Hepatocyte (in vitro differentiated cells): Measurements from ENCODE around the gene PHOX2B. TPM values are rescaled to one million over a fixed set of nuclear protein-coding genes. Genes with fewer than 3 reads are reported as not detected.

Source experiments
- DNase-seq: peaks from one replicate; pipeline ENCODE4 v3.0.0-alpha.2; 2016; ENCODE audit warnings: low spot score
- H2AFZ ChIP-seq: fragments of 200-600 bp; sonication (generic); 2 replicates; pipeline ENCODE4 v1.6.0; 2016; ENCODE audit warnings: antibody characterized with exemption, mild to moderate bottlenecking
- H3K27ac ChIP-seq: fragments of 200-600 bp; sonication (generic); 2 replicates; pipeline ENCODE4 v1.5.1; 2016; ENCODE audit warnings: mild to moderate bottlenecking
- H3K27me3 ChIP-seq: fragments of 200-600 bp; sonication (generic); 2 replicates; pipeline ENCODE4 v1.6.1; 2016
- H3K36me3 ChIP-seq: fragments of 200-600 bp; sonication (generic); replicated peaks from 2 replicates; pipeline ENCODE4 v1.5.1; 2016; ENCODE audit warnings: low read depth; ENCODE audit not compliant: insufficient read depth
- H3K4me1 ChIP-seq: fragments of 200-600 bp; sonication (generic); 2 replicates; pipeline ENCODE4 v1.5.1; 2016; ENCODE audit warnings: mild to moderate bottlenecking, moderate library complexity; ENCODE audit not compliant: insufficient read depth
- H3K4me2 ChIP-seq: fragments of 200-600 bp; sonication (generic); 2 replicates; pipeline ENCODE4 v1.6.0; 2016
- H3K4me3 ChIP-seq: fragments of 200-600 bp; sonication (generic); 2 replicates; pipeline ENCODE4 v1.5.1; 2016; ENCODE audit warnings: mild to moderate bottlenecking
- H3K79me2 ChIP-seq: fragments of 200-600 bp; sonication (generic); 2 replicates; pipeline ENCODE4 v1.6.0; 2017; ENCODE audit warnings: mild to moderate bottlenecking
- H3K9me2 ChIP-seq: fragments of 200-600 bp; sonication (generic); replicated peaks from 2 replicates; pipeline ENCODE4 v1.6.0; 2017; ENCODE audit warnings: mild to moderate bottlenecking; ENCODE audit not compliant: insufficient read depth
- H3K9me3 ChIP-seq: fragments of 200-600 bp; sonication (generic); 2 replicates; pipeline ENCODE4 v1.5.1; 2016; ENCODE audit warnings: low read depth, mild to moderate bottlenecking
- H4K20me1 ChIP-seq: fragments of 200-600 bp; sonication (generic); 2 replicates; pipeline ENCODE4 v1.6.0; 2016; ENCODE audit warnings: mild to moderate bottlenecking; ENCODE audit not compliant: insufficient read depth, poor library complexity, severe bottlenecking
- EZH2 ChIP-seq: fragments of 200-600 bp; sonication (generic); IDR thresholded peaks from 2 replicates; pipeline ENCODE4 v1.6.1; 2016; ENCODE audit warnings: antibody characterized with exemption, mild to moderate bottlenecking, borderline replicate concordance
- EZH2phosphoT487 ChIP-seq: fragments of 200-600 bp; sonication (generic); IDR thresholded peaks from one replicate; pipeline ENCODE4 v1.6.1; 2018; ENCODE audit warnings: antibody characterized with exemption, mild to moderate bottlenecking, low read depth, moderate library complexity; ENCODE audit not compliant: unreplicated experiment, severe bottlenecking
- WGBS: methylation state at CpG from one replicate; pipeline ENCODE4 v1.1.6; 2016; ENCODE audit warnings: low lambda C conversion rate; ENCODE audit errors: missing lambda C conversion rate; 5-methylcytosine and 5-hydroxymethylcytosine counted together
- polyA plus RNA-seq: library from polyadenylated mRNA; unstranded; fragments of >200 nt; fragmentation: Nextera tagmentation; extraction: Ambion mirVana; gene quantifications from 2 replicates; pipeline ENCODE4 v1.2.1, GENCODE V29; 2016
- total RNA-seq: library from RNA; depleted of rRNA; stranded (reverse); fragments of >200 nt; gene quantifications from 2 replicates; pipeline ENCODE4 v1.2.3, GENCODE V29; 2014
- TF ChIP-seq, protein P1 (sequence below): fragments of 200-600 bp; sonication (generic); IDR thresholded peaks from 2 replicates; pipeline ENCODE4 v1.5.1; 2016; ENCODE audit warnings: antibody characterized with exemption, mild to moderate bottlenecking; ENCODE audit not compliant: poor library complexity

PHOX2B gene
- total and polyA plus RNA-seq, 2 experiments from 2014 or later = not detected

DNA sequence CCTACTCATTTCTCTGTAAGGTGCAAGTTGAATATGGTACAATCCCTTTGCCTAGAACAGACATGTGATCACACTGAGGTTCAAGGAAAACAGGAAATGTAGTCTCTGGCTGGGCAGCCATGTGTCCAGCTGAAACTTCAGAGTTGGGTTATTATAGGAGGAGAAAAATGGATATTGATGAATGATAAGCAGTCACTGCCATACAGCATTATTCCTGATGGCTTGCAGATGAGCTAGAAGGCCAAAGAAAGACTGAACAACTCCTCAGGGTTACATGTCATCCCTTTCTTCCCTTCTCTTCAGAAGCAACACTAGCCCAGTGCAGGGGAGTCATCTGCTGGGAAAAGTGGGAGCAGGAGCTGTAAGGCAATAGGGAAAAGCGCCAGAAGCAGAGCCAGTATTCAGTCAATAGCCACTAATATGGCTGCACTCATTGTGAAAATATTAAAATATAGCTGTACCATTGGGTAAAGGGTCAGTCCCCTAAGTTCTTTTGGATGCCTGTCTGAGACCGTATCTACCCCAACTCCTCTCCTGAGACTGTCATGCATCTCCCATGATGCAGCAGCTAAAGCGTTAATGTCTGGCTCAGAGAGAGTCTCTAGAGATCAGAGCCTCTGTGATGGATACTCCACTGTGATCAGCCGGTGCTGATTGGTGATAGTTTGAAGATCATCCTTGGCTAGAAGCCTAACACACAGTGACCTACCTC lies 20.5 kb downstream of the PHOX2B start:
- no peaks in the 10 kb centered on the region for H3K79me2 ChIP-seq
- no peaks in the 10 kb centered on the region for H3K9me3 ChIP-seq
- H3K27ac ChIP-seq = no peak overlapping the region
- H3K9me2 ChIP-seq = no peaks in the 10 kb centered on the region
- no peaks in the 10 kb centered on the region for H4K20me1 ChIP-seq
- no peak overlapping the region for H2AFZ ChIP-seq
- no peaks in the 10 kb centered on the region for H3K4me1 ChIP-seq
- H3K4me3 ChIP-seq = no peak overlapping the region
- WGBS = 70% methylated on average over 4 of the region's 4 CpGs
- no peak overlapping the region for H3K4me2 ChIP-seq
- no peak for DNase-seq
- H3K36me3 ChIP-seq = no peaks in the 10 kb centered on the region
- no peak for TF ChIP-seq EZH2phosphoT487
- no peak for TF ChIP-seq EZH2
- TF ChIP-seq, protein P1, sequence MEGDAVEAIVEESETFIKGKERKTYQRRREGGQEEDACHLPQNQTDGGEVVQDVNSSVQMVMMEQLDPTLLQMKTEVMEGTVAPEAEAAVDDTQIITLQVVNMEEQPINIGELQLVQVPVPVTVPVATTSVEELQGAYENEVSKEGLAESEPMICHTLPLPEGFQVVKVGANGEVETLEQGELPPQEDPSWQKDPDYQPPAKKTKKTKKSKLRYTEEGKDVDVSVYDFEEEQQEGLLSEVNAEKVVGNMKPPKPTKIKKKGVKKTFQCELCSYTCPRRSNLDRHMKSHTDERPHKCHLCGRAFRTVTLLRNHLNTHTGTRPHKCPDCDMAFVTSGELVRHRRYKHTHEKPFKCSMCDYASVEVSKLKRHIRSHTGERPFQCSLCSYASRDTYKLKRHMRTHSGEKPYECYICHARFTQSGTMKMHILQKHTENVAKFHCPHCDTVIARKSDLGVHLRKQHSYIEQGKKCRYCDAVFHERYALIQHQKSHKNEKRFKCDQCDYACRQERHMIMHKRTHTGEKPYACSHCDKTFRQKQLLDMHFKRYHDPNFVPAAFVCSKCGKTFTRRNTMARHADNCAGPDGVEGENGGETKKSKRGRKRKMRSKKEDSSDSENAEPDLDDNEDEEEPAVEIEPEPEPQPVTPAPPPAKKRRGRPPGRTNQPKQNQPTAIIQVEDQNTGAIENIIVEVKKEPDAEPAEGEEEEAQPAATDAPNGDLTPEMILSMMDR = no peak
- H3K27me3 ChIP-seq = peaks cover 50% of the 10 kb centered on the region

DNA sequence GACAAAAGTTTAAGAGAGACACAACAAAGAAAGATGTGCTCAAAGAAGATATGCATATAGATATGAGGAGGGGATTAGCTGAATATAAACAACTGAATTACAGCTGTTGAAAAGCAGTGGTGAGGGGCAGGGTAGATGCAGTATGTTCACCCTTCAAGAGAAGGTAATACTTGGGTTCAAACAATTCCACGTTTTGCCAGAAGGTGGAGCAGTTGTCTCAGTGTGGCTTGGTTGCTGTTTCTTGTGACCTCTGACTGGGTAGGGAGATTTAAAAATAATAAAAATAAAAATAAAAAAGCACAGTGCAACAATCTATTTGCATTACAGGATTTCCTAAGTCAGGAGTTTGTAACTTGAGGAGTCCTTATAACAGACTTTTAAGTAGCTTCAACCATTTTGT lies 23.3 kb downstream of the PHOX2B start:
- DNase-seq = no peak
- Histone ChIP-seq H3K9me2 (no peaks in the 10 kb centered on the region), H3K4me3 (no peak overlapping the region), H2AFZ (no peak overlapping the region), H4K20me1 (no peaks in the 10 kb centered on the region), H3K4me1 (no peaks in the 10 kb centered on the region), H3K4me2 (no peak overlapping the region), H3K79me2 (no peaks in the 10 kb centered on the region), H3K27me3 (peaks cover 56% of the 10 kb centered on the region), H3K36me3 (no peaks in the 10 kb centered on the region), H3K27ac (no peak overlapping the region), H3K9me3 (no peaks in the 10 kb centered on the region)
- TF ChIP-seq, protein P1 = peak; percentile 7
- TF ChIP-seq EZH2 = no peak
- TF ChIP-seq EZH2phosphoT487 = no peak
- WGBS = 18% methylated on average over 1 of the region's 1 CpG

DNA sequence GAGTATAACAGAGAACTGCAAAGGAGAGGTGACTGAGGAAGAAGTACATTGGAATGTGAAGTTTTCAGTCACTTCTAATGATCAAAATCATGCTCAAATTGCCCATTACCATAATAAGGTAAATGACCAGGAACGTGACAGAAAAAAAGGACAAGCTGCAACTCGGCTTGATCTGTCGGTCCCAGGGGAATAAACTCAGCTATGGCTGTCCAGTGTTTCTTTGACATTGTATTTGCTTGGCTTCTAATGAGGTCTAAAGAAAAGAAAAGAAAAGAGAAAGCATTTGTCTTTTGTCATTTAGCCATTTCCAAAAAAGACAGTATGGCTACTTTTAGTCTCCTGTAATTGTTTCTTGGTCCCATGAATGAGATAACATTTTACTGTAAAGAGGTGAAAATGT lies 25.2 kb downstream of the PHOX2B start:
- no peaks in the 10 kb centered on the region for H4K20me1 ChIP-seq
- H3K79me2 ChIP-seq = no peaks in the 10 kb centered on the region
- TF ChIP-seq, protein P1 = no peak
- no peak for TF ChIP-seq EZH2phosphoT487
- TF ChIP-seq EZH2 = no peak
- H3K27ac ChIP-seq = no peak overlapping the region
- no peak overlapping the region for H3K4me2 ChIP-seq
- no peaks in the 10 kb centered on the region for H3K9me2 ChIP-seq
- H2AFZ ChIP-seq = no peak overlapping the region
- no peaks in the 10 kb centered on the region for H3K36me3 ChIP-seq
- no peak overlapping the region for H3K4me3 ChIP-seq
- H3K4me1 ChIP-seq = no peaks in the 10 kb centered on the region
- peaks cover 50% of the 10 kb centered on the region for H3K27me3 ChIP-seq
- H3K9me3 ChIP-seq = no peaks in the 10 kb centered on the region
- no peak for DNase-seq
- WGBS = 78% methylated on average over 3 of the region's 3 CpGs
